ENCODE data around the gene CDK11A. TPM values are rescaled to one million over a fixed set of nuclear protein-coding genes. Genes with fewer than 3 reads are reported as not detected.
"Not testable (repeated sequence)": the region's sequence is repeated elsewhere in the genome, so short reads cannot be mapped to it uniquely, and the experiment has no call there.

CDK11A gene
- 3.7 and 15.4 TPM in 2 replicates for total RNA-seq (2014; rRNA removed; shearing (Covaris generic); ENCODE audit: low replicate concordance)

GRCh38 chr1:1724035-1724864 lies at the start of gene CDK11A:
CDK11A (minus strand) TSS chr1:1724357; CDS start chr1:1722818, 1,539 bp downstream.
- peak; percentile 96 for DNase-seq (ENCODE audit: low read depth)
- in situ Hi-C loops (cut with HindIII; ENCODE audit: low pct_unique_long_range_greater_than_20kb, low sequenced_read_pairs) = not testable (repeated sequence)

DNA sequence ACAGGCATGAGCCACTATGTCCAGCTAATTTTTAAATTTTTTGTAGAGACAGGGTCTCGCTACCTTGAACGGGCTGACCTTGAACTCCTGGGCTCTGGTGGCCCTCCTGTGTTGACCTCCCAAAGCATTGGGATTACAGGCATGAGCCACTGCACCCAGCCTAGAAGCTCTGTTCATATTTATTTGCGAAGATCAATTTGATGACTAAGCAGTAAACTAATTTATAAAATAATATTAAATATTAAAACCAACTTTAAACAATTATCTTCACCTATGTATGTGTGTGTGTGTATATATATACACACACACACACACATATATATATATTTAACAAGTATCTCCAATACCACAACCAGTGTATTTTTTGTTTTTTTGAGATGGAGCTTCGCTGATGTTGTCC lies 49.7 kb upstream of the CDK11A start:
- in situ Hi-C loops (cut with HindIII; ENCODE audit: low pct_unique_long_range_greater_than_20kb, low sequenced_read_pairs) = no loop called here
- DNase-seq (ENCODE audit: low read depth) = no peak

GRCh38 chr1:1771096-1771495 lies 46.9 kb upstream of the CDK11A start:
- in situ Hi-C loops (cut with HindIII; ENCODE audit: low pct_unique_long_range_greater_than_20kb, low sequenced_read_pairs) = no loop called here
- no peak for DNase-seq (ENCODE audit: low read depth)

DNA sequence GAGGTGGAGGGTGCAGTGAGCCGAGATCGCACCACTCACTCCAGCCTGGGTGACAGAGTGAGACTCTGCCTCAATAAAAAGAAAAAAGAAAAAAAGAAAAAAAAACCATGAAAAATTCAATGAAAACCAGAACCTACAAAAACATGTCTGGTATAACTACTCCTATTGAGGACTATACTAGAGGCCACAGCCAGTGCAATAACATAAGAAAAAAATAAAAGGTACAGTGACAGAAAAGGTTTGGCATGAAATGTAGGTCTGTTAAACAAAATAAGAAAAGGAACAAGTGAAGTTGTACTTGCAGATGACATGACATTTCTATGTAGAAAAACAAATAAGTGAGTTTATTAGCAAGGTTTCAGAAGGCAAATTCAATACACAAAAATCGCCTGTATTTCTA lies 45.9 kb upstream of the CDK11A start:
- no peak for DNase-seq (ENCODE audit: low read depth)
- in situ Hi-C loops (cut with HindIII; ENCODE audit: low pct_unique_long_range_greater_than_20kb, low sequenced_read_pairs) = no loop called here

- in situ Hi-C loops (cut with HindIII; ENCODE audit: low pct_unique_long_range_greater_than_20kb, low sequenced_read_pairs) = no loop called here
- no peak for DNase-seq (ENCODE audit: low read depth)
Observed at GRCh38 chr1:1768249-1768992, 44.3 kb upstream of the CDK11A start.

DNA sequence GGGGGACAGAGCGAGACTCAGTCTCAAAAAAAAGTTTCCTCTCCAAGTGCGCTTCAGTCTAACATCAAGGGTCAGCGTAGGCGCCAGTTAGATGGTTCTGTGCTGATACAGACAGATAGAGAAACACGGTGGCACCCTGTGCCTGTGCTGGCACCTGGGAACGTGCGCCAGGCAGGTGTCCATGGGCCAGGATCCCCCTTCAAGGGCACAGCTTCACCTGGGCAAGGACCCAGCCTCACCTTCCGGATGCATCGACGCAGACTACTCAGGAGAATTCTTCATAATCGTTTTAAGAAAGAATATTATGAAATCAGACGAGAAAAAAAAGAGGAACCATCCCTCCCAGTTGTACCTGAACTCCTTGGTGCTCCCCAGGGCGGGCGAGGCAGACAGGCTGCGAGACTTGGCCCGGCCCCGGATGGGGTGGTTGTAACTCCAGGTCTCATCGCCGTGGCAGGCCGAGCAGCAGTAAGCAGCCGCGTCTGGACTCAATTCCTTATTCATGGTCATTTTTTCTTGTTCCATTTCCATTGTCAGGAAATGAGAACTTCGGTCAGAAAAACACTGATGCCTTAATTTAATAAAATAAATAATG lies 40.8 kb upstream of the CDK11A start:
- in situ Hi-C loops (cut with HindIII; ENCODE audit: low pct_unique_long_range_greater_than_20kb, low sequenced_read_pairs) = no loop called here
- no peak for DNase-seq (ENCODE audit: low read depth)

- in situ Hi-C loops (cut with HindIII; ENCODE audit: low pct_unique_long_range_greater_than_20kb, low sequenced_read_pairs) = no loop called here
- DNase-seq (ENCODE audit: low read depth) = no peak
Observed at GRCh38 chr1:1763657-1764621, 39.8 kb upstream of the CDK11A start.

GRCh38 chr1:1761504-1762376 lies 37.6 kb upstream of the CDK11A start:
- in situ Hi-C loops (cut with HindIII; ENCODE audit: low pct_unique_long_range_greater_than_20kb, low sequenced_read_pairs) = no loop called here
- DNase-seq (ENCODE audit: low read depth) = no peak

DNA sequence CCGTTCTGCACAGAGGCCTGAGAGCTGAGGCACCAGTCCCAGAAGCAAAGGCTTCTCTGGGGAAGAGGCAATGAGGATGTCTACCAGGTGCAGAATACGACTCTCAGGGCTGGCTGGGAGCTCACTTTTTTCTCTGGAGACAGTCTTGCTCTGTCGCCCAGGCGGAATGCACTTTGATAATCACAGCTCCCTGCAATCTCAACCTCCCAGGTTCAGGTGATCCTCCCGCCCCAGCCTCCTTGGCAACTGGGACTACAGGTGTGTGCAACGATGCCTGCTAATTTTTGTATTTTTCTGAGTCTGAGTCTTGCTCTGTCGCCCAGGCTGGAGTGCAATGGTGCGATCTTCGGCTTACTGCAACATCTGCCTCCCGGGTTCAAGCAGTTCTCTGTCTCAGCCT lies 36.6 kb upstream of the CDK11A start:
- DNase-seq (ENCODE audit: low read depth) = peak; percentile 29
- in situ Hi-C loops (cut with HindIII; ENCODE audit: low pct_unique_long_range_greater_than_20kb, low sequenced_read_pairs) = no loop called here

DNA sequence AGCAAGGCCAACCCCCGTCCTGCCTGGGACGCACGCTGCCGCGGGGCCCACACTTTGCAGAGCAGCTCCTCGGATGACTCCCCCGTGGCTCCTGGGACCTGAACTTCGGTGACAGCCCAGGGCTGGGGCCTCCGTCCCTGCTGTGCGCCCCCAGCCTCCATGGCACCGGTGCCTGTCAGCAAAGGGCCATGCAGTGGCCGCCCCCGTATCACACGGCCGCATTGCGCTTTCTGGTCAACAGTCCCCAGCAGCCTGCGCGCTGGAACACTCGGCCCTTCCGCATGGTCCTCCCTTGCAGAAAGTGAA lies 36.1 kb upstream of the CDK11A start:
- DNase-seq (ENCODE audit: low read depth) = no peak
- in situ Hi-C loops (cut with HindIII; ENCODE audit: low pct_unique_long_range_greater_than_20kb, low sequenced_read_pairs) = no loop called here

- in situ Hi-C loops (cut with HindIII; ENCODE audit: low pct_unique_long_range_greater_than_20kb, low sequenced_read_pairs) = no loop called here
- peak; percentile 42 for DNase-seq (ENCODE audit: low read depth)
Observed at GRCh38 chr1:1759456-1760344, 35.5 kb upstream of the CDK11A start.

DNA sequence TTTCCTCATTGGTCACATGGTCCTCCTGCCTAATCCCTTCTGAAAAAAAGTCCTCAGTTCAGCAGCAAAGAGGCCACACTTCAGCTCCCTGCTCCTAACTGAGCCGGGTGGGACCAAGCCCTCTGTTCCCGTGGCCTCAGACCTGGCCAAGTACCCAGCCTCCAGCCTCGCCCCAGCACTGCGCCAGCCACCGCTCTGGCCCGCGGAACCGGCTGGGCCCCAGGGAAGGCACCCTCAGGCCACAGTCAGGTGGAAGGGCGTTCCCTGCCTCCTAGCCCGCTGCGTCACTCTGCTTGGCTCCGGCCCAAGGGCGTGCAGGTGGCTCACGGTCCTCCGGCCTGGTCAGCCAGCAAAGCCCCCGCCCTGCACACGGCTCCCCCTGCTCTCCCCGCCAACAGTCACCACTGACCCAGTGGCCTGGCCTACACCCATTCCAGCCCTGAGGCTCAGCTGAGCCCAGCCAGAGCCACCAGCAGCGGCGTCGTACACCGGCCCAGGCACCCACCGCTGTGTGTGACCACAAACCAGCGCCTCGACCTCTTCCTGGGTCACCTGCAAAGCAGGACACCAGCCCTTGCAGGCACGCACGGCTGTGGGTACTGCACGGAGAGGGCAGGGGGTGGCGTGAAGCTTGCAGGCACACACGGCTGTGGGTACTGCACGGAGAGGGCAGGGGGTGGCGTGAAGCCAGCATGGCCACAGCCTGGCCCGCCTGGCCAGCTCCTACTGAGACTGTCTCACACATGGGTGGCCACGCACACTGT lies 34.7 kb upstream of the CDK11A start:
- in situ Hi-C loops (cut with HindIII; ENCODE audit: low pct_unique_long_range_greater_than_20kb, low sequenced_read_pairs) = no loop called here
- peak; percentile 96 for DNase-seq (ENCODE audit: low read depth)

DNA sequence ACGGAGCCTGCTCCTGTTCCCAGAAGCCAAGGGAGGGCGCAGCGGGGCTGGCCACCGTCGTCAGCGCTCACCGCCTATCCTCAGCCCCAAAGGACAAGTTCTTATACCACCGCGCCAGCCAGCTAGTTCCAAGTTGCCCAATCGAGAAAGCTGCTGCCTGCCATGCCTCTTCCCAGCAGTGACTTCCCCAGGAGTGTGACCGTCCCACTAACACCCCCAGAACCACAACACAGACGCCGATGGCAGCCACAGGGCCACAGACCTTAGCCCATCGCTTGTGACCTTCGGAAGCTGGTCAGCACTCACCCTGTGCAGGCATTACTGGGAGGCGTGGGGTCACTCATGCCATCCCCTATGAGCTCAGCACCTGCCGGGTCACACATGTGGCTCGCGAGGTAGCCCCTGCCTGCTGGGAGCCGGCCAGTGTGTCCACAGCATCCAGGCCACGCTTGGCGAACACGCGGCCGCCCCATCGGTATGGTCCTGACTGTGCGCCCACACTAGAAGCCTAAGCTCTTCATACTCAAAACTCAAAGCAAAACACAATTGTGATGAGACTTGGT lies 34.0 kb upstream of the CDK11A start:
- in situ Hi-C loops (cut with HindIII; ENCODE audit: low pct_unique_long_range_greater_than_20kb, low sequenced_read_pairs) = no loop called here
- no peak for DNase-seq (ENCODE audit: low read depth)

- in situ Hi-C loops (cut with HindIII; ENCODE audit: low pct_unique_long_range_greater_than_20kb, low sequenced_read_pairs) = no loop called here
- DNase-seq (ENCODE audit: low read depth) = no peak
Observed at GRCh38 chr1:1757422-1758058, 33.4 kb upstream of the CDK11A start.

Data from Caki2 (cell line).